ENCODE data around the gene LTA.

DNA sequence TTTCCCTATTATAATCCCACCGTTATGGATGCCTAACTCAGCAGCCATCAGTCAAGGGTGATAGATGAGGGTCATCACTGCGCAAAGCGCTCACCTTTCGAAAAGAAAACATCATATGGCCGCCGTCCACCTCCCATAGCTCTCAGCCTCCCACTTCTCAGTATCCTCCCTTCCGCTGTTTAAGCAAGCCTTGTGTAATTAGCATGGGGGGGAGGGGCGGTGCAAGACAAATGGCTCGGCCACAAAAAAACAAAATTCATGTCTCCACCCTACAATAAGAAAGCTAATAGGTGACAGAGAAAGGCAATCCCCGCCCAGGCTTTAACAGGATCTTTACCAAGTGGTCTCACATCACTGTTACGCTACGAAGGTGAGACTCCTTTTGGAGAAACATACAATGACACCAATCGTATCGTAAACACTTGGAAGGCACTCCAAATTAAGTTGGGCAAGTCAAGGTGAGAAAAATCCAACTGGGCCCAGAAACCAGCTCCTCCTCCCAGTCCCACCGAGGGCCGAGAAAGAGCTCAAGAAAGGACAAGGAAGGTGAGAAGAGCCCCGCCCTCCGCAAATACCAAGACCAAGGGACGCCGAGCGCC is 30.9 kb upstream of the LTA start:
- TF ChIP-seq EP300 (IDR thresholded peaks at IDR 0.05) (no peak), POLR2A (IDR thresholded peaks at IDR 0.05) (no peak), POLR2AphosphoS5 (IDR thresholded peaks at IDR 0.05) (peak in 1 of 2 donors; percentile 17)
- TF ChIP-seq, protein P1, sequence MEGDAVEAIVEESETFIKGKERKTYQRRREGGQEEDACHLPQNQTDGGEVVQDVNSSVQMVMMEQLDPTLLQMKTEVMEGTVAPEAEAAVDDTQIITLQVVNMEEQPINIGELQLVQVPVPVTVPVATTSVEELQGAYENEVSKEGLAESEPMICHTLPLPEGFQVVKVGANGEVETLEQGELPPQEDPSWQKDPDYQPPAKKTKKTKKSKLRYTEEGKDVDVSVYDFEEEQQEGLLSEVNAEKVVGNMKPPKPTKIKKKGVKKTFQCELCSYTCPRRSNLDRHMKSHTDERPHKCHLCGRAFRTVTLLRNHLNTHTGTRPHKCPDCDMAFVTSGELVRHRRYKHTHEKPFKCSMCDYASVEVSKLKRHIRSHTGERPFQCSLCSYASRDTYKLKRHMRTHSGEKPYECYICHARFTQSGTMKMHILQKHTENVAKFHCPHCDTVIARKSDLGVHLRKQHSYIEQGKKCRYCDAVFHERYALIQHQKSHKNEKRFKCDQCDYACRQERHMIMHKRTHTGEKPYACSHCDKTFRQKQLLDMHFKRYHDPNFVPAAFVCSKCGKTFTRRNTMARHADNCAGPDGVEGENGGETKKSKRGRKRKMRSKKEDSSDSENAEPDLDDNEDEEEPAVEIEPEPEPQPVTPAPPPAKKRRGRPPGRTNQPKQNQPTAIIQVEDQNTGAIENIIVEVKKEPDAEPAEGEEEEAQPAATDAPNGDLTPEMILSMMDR (IDR thresholded peaks at IDR 0.05), result no peak

All from upper lobe of left lung (tissue), 4 donors.